Erythroblast (primary cell): ENCODE results near the gene A4GNT.

ENCODE experiments used
- GATA1 ChIP-seq: IDR thresholded peaks from 2 replicates; pipeline ENCODE4 v1.6.1; 2011; ENCODE audit warnings: low read depth, mild to moderate bottlenecking, control low read depth, low read length, moderate library complexity
- POLR2A ChIP-seq: IDR thresholded peaks from 2 replicates; pipeline ENCODE4 v1.6.1; 2011; ENCODE audit warnings: mild to moderate bottlenecking, low read length

DNA sequence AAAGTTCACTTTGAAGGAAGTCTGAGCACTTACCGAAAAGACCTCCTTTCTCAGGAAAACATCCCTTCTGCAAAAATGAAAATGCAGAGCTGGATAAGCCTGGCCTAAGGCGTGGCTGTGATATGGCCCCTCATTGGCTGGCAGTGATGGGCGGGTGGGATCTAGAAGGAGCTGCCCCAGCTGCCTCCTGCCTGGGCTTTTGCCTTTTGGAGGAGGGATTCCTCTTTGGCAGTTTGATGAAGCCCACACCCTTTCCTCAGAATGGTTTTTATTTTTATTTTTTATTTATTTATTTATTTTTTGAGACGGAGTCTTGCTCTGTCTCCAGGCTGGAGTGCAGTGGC, 12.8 kb downstream of the A4GNT start:
- no peak for TF ChIP-seq POLR2A
- no peak for TF ChIP-seq GATA1
